ENCODE measurements around the gene PCDHA8.
"Not testable (repeated sequence)": the region's sequence is repeated elsewhere in the genome, so short reads cannot be mapped to it uniquely, and the experiment has no call there.

DNA sequence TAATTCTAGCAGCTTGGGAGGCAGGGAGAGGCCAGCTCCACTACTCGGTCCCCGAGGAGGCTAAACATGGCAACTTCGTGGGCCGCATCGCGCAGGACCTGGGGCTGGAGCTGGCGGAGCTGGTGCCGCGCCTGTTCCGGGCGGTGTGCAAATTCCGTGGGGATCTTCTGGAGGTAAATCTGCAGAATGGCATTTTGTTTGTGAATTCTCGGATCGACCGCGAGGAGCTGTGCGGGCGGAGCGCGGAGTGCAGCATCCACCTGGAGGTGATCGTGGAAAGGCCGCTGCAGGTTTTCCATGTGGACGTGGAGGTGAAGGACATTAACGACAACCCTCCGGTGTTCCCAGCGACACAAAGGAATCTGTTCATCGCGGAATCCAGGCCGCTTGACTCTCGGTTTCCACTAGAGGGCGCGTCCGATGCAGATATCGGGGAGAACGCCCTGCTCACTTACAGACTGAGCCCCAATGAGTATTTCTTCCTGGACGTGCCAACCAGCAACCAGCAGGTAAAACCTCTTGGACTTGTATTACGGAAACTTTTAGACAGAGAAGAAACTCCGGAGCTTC lies 6.5 kb upstream of the PCDHA8 start:
- TF ChIP-seq, protein P1, sequence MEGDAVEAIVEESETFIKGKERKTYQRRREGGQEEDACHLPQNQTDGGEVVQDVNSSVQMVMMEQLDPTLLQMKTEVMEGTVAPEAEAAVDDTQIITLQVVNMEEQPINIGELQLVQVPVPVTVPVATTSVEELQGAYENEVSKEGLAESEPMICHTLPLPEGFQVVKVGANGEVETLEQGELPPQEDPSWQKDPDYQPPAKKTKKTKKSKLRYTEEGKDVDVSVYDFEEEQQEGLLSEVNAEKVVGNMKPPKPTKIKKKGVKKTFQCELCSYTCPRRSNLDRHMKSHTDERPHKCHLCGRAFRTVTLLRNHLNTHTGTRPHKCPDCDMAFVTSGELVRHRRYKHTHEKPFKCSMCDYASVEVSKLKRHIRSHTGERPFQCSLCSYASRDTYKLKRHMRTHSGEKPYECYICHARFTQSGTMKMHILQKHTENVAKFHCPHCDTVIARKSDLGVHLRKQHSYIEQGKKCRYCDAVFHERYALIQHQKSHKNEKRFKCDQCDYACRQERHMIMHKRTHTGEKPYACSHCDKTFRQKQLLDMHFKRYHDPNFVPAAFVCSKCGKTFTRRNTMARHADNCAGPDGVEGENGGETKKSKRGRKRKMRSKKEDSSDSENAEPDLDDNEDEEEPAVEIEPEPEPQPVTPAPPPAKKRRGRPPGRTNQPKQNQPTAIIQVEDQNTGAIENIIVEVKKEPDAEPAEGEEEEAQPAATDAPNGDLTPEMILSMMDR (IDR thresholded peaks at IDR 0.05 in 2 of 3, conservative IDR thresholded peaks at IDR 0.05 in 1 of 3; ENCODE audit: insufficient read depth in 2 of 3, low read depth in 1 of 3, low read length in 3 of 3): not testable (repeated sequence)
- TF ChIP-seq, protein P2, sequence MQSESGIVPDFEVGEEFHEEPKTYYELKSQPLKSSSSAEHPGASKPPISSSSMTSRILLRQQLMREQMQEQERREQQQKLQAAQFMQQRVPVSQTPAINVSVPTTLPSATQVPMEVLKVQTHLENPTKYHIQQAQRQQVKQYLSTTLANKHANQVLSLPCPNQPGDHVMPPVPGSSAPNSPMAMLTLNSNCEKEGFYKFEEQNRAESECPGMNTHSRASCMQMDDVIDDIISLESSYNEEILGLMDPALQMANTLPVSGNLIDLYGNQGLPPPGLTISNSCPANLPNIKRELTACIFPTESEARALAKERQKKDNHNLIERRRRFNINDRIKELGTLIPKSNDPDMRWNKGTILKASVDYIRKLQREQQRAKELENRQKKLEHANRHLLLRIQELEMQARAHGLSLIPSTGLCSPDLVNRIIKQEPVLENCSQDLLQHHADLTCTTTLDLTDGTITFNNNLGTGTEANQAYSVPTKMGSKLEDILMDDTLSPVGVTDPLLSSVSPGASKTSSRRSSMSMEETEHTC (IDR thresholded peaks at IDR 0.05): not testable (repeated sequence)
- not testable (repeated sequence) for TF ChIP-seq MXI1 (IDR thresholded peaks at IDR 0.05; ENCODE audit: low read depth, low read length); ESRRA (IDR thresholded peaks at IDR 0.05; ENCODE audit: borderline replicate concordance, low read depth); CHD4 (IDR thresholded peaks at IDR 0.05; ENCODE audit: insufficient read depth, insufficient replicate concordance, low read depth, low read length, poor library complexity, severe bottlenecking); BRCA1 (IDR thresholded peaks at IDR 0.05); BRCA1 (CRISPR knock-in tag; IDR thresholded peaks at IDR 0.05)
- TF ChIP-seq, protein P3, sequence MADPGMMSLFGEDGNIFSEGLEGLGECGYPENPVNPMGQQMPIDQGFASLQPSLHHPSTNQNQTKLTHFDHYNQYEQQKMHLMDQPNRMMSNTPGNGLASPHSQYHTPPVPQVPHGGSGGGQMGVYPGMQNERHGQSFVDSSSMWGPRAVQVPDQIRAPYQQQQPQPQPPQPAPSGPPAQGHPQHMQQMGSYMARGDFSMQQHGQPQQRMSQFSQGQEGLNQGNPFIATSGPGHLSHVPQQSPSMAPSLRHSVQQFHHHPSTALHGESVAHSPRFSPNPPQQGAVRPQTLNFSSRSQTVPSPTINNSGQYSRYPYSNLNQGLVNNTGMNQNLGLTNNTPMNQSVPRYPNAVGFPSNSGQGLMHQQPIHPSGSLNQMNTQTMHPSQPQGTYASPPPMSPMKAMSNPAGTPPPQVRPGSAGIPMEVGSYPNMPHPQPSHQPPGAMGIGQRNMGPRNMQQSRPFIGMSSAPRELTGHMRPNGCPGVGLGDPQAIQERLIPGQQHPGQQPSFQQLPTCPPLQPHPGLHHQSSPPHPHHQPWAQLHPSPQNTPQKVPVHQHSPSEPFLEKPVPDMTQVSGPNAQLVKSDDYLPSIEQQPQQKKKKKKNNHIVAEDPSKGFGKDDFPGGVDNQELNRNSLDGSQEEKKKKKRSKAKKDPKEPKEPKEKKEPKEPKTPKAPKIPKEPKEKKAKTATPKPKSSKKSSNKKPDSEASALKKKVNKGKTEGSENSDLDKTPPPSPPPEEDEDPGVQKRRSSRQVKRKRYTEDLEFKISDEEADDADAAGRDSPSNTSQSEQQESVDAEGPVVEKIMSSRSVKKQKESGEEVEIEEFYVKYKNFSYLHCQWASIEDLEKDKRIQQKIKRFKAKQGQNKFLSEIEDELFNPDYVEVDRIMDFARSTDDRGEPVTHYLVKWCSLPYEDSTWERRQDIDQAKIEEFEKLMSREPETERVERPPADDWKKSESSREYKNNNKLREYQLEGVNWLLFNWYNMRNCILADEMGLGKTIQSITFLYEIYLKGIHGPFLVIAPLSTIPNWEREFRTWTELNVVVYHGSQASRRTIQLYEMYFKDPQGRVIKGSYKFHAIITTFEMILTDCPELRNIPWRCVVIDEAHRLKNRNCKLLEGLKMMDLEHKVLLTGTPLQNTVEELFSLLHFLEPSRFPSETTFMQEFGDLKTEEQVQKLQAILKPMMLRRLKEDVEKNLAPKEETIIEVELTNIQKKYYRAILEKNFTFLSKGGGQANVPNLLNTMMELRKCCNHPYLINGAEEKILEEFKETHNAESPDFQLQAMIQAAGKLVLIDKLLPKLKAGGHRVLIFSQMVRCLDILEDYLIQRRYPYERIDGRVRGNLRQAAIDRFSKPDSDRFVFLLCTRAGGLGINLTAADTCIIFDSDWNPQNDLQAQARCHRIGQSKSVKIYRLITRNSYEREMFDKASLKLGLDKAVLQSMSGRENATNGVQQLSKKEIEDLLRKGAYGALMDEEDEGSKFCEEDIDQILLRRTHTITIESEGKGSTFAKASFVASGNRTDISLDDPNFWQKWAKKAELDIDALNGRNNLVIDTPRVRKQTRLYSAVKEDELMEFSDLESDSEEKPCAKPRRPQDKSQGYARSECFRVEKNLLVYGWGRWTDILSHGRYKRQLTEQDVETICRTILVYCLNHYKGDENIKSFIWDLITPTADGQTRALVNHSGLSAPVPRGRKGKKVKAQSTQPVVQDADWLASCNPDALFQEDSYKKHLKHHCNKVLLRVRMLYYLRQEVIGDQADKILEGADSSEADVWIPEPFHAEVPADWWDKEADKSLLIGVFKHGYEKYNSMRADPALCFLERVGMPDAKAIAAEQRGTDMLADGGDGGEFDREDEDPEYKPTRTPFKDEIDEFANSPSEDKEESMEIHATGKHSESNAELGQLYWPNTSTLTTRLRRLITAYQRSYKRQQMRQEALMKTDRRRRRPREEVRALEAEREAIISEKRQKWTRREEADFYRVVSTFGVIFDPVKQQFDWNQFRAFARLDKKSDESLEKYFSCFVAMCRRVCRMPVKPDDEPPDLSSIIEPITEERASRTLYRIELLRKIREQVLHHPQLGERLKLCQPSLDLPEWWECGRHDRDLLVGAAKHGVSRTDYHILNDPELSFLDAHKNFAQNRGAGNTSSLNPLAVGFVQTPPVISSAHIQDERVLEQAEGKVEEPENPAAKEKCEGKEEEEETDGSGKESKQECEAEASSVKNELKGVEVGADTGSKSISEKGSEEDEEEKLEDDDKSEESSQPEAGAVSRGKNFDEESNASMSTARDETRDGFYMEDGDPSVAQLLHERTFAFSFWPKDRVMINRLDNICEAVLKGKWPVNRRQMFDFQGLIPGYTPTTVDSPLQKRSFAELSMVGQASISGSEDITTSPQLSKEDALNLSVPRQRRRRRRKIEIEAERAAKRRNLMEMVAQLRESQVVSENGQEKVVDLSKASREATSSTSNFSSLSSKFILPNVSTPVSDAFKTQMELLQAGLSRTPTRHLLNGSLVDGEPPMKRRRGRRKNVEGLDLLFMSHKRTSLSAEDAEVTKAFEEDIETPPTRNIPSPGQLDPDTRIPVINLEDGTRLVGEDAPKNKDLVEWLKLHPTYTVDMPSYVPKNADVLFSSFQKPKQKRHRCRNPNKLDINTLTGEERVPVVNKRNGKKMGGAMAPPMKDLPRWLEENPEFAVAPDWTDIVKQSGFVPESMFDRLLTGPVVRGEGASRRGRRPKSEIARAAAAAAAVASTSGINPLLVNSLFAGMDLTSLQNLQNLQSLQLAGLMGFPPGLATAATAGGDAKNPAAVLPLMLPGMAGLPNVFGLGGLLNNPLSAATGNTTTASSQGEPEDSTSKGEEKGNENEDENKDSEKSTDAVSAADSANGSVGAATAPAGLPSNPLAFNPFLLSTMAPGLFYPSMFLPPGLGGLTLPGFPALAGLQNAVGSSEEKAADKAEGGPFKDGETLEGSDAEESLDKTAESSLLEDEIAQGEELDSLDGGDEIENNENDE (IDR thresholded peaks at IDR 0.05; ENCODE audit: low read depth, low read length): not testable (repeated sequence)
